Kidney (tissue), 14 donors: ENCODE data around the gene NRGN. TPM values are rescaled to one million over a fixed set of nuclear protein-coding genes. Genes with fewer than 3 reads are reported as not detected.

ENCODE experiments used
- DNase-seq, 5 donors: peaks; one replicate each; pipeline ENCODE4 v3.0.0-alpha.2; 2013 to 2020
- FAIRE-seq: peaks from 2 replicates; lab custom pipeline; 2012; peaks lifted over from hg19 to GRCh38; lab: Jason Lieb, UNC
- H3K27ac ChIP-seq, 2 donors: one replicate each; pipeline ENCODE4 v1.7.0; 2013; ENCODE audit warnings: low read depth in 2 of 2, low read length in 2 of 2, inconsistent platforms in 1 of 2
- H3K27me3 ChIP-seq: one replicate; pipeline ENCODE4 v1.7.1; 2013; ENCODE audit warnings: low read length, inconsistent platforms; ENCODE audit not compliant: control insufficient read depth, insufficient read depth
- H3K36me3 ChIP-seq, 3 donors: one replicate each; pipeline versions ENCODE4 v1.7.0 to v1.7.1; 2013; ENCODE audit warnings: low read length in 3 of 3, control low read depth in 1 of 3, inconsistent platforms in 1 of 3; ENCODE audit not compliant: insufficient read depth in 3 of 3, control insufficient read depth in 2 of 3
- H3K4me1 ChIP-seq, 3 donors: one replicate each; pipeline versions ENCODE4 v1.7.0 to v1.7.1; 2013; ENCODE audit warnings: low read length in 3 of 3, inconsistent platforms in 1 of 3, low read depth in 1 of 3; ENCODE audit not compliant: control insufficient read depth in 2 of 3, insufficient read depth in 2 of 3
- H3K4me3 ChIP-seq, 3 donors: one replicate each; pipeline versions ENCODE4 v1.7.0 to v1.8.1; 2013; ENCODE audit warnings: low read length in 3 of 3, control low read depth in 1 of 3, inconsistent platforms in 1 of 3
- H3K9ac ChIP-seq, 3 donors: one replicate each; pipeline versions ENCODE4 v1.7.0 to v1.7.1; 2013; ENCODE audit warnings: low read length in 3 of 3, control low read depth in 1 of 3, inconsistent platforms in 1 of 3
- H3K9me3 ChIP-seq, 3 donors: one replicate each; pipeline versions ENCODE4 v1.7.0 to v1.7.1; 2013; ENCODE audit warnings: low read length in 3 of 3, control low read depth in 1 of 3, inconsistent platforms in 1 of 3; ENCODE audit not compliant: control insufficient read depth in 2 of 3, insufficient read depth in 1 of 3
- intact Hi-C: fragments of 100-400 bp; cut with DNase I; formaldehyde crosslinking; loops from one replicate; pipeline ENCODE4 v1.11.1; 2022
- polyA plus RNA-seq: library from polyadenylated mRNA; stranded (reverse); fragments of 350-450 nt; fragmentation: Illumina TruSeq; extraction: RNeasy Lipid Tissue Mini Kit (QIAGEN cat#74804); gene quantifications from one replicate; pipeline ENCODE4 v1.2.3, GENCODE V29; 2014; ENCODE audit warnings: low read depth, low replicate concordance; ENCODE audit not compliant: insufficient read depth
- total RNA-seq: library from RNA; stranded (reverse); fragmentation: NEBNext Ultra II Directional; extraction: Animal tissue kit (Norgen Biotek cat#: 25700); gene quantifications from one replicate; pipeline ENCODE4 v1.2.1, GENCODE V29; 2021
- TF ChIP-seq, protein P1 (sequence below): IDR thresholded peaks from 3 replicates; pipeline ENCODE4 v1.5.1; 2012; ENCODE audit warnings: mild to moderate bottlenecking, moderate library complexity, borderline replicate concordance; ENCODE audit not compliant: insufficient read depth; ENCODE audit errors: extremely low read depth
- donor health status: control.
- donor health status: control.
- donor health status: control.
- donor health status: control.
- donor health status: control.
- donor health status: DM: yes; HTN: yes; CAD: no.
- donor health status: Normal renal cell carcinoma (clear cell type).

The NRGN gene
- total and polyA plus RNA-seq, 2 donors from 2014 or later = 17.9 to 55.9 TPM

DNA sequence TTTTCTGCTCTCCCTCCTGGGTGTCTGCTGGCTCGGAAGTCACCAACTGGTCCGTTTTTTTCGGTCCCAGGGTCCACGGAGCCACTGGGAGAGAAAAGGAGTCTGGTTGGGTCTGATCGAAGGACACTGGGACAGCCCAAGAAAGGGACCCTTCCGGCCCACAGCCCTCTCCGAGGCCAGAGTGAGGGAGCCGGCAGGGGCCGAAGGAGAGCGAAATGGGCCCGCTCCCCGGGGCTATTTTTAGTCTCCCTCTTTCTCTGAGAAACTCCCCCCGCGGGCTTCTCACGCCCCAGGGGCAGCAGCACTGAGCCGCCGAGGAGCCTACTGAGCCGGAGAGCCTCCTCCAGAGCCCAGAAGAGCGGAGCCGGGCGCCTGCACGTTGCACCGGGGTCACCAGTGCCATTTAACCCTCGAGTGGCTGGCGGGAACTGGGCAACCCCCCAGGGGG lies 20.5 kb downstream of the NRGN start:
- Histone ChIP-seq H3K9me3 (no peaks in the 10 kb centered on the region), H3K4me3 (peak overlapping the region; percentile 30 to 72 (median 61)), H3K4me1 (peaks cover 6 to 25% (median 19%) of the 10 kb centered on the region in 3 donors), H3K36me3 (peaks cover 0 to 3% (median 0%) of the 10 kb centered on the region in 3 donors), H3K27me3 (peaks cover 26% of the 10 kb centered on the region), H3K9ac (peak overlapping the region in 2 of 3 donors; percentile 51 to 76), H3K27ac (peak overlapping the region; percentile 82 to 91)
- DNase-seq (peak; percentile 39 to 78 (median 66)), FAIRE-seq (no peak)
- intact Hi-C loops = loop anchor here (5.0 kb wide), 1 partner anchor 88 kb away; the partner anchor contains the start of genes SIAE and SPA17
- TF ChIP-seq, protein P1, sequence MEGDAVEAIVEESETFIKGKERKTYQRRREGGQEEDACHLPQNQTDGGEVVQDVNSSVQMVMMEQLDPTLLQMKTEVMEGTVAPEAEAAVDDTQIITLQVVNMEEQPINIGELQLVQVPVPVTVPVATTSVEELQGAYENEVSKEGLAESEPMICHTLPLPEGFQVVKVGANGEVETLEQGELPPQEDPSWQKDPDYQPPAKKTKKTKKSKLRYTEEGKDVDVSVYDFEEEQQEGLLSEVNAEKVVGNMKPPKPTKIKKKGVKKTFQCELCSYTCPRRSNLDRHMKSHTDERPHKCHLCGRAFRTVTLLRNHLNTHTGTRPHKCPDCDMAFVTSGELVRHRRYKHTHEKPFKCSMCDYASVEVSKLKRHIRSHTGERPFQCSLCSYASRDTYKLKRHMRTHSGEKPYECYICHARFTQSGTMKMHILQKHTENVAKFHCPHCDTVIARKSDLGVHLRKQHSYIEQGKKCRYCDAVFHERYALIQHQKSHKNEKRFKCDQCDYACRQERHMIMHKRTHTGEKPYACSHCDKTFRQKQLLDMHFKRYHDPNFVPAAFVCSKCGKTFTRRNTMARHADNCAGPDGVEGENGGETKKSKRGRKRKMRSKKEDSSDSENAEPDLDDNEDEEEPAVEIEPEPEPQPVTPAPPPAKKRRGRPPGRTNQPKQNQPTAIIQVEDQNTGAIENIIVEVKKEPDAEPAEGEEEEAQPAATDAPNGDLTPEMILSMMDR = no peak

DNA sequence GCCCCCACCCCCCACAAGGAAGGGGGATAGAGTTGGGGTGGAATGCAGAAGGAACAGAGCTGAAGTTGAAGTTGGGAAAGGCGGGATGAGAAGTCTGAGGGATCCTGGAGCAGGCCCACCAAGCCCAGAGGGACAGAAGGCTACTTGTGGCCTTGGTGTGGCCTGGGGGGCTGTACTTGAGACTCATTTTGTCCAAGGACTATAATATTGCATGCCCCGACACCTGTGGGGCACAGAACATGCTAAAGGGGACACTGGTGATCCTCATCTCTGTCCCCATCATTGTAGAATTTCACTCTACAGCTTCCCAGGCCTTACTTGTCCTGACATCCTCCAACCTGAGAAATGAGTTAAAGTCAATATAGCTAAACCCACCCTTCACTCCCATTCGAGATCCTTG lies 21.1 kb downstream of the NRGN start:
- FAIRE-seq (no peak), DNase-seq (no peak)
- Histone ChIP-seq H3K27ac (peak overlapping the region; percentile 90 to 91), H3K36me3 (peaks cover 0 to 1% (median 0%) of the 10 kb centered on the region in 3 donors), H3K9ac (peak overlapping the region in 2 of 3 donors; percentile 17 to 76), H3K4me3 (peak overlapping the region; percentile 28 to 72 (median 61)), H3K4me1 (peaks cover 6 to 25% (median 20%) of the 10 kb centered on the region in 3 donors), H3K27me3 (peaks cover 24% of the 10 kb centered on the region), H3K9me3 (no peaks in the 10 kb centered on the region)
- intact Hi-C loops = loop anchor here (5.0 kb wide), 1 partner anchor 89 kb away; the partner anchor contains the start of genes SIAE and SPA17
- TF ChIP-seq, protein P1 = no peak

DNA sequence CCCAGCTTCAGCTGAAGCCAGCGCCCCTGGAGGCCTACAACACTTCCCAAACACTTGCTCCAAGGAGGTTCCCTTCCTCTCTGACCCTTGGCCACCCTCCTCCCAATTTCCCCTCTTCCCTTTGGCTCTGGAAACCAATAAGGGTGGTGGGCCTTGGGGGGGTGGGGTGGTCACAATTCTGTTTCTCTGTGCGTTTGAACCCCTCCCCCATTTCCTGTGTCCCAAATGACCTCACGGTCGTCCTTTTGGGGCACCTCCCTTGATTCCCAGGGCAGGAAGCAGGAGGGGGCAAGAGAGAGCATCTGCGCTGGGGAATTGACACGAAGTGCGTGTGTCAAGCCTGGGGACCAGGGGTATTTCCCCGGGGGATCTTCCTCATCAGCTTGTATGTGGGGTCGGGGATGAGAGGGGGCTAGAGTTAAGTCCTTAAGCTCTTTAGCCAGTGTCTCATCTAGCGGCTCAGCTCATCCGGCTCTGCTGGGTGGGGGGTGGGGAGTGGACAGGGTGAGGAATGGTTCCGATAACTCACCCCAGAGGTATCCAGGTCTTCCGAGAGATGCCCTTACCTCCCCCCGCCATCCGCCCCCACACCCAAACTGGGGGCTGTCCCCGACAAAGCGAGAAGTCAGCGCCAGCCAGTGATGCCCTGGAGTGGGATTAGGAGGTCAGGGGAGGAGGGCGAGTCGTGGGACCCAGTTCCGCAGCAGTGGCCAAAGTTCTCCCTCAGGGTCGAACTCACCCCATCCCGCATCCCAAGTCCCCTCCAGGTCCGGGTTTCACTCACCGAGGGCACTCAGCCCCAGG lies 21.8 kb downstream of the NRGN start:
- intact Hi-C loops = loop anchor here (5.0 kb wide), 1 partner anchor 89 kb away; the partner anchor contains the start of genes SIAE and SPA17
- H3K27me3 ChIP-seq = peaks cover 17% of the 10 kb centered on the region
- peak overlapping the region; percentile 8 to 76 (median 76) for H3K9ac ChIP-seq
- FAIRE-seq (no peak), DNase-seq (peak in 2 of 5 donors; percentile 11 to 62)
- H3K27ac ChIP-seq = peak overlapping the region; percentile 90 to 91
- H3K4me3 ChIP-seq = peak overlapping the region; percentile 33 to 72 (median 61)
- H3K36me3 ChIP-seq = no peaks in the 10 kb centered on the region
- H3K9me3 ChIP-seq = no peaks in the 10 kb centered on the region
- TF ChIP-seq, protein P1 = no peak
- H3K4me1 ChIP-seq = peaks cover 6 to 25% (median 20%) of the 10 kb centered on the region in 3 donors
